ENCODE results near the gene NUS1.
A peak's percentile ranks its signal among the peaks of the same experiment; 100 is the strongest.
"Not testable (repeated sequence)": the region's sequence is repeated elsewhere in the genome, so short reads cannot be mapped to it uniquely, and the experiment has no call there.

The NUS1 gene

GRCh38 chr6:117674991-117675657 lies at the start of gene NUS1:
Gene NUS1, plus strand, starts transcription at chr6:117675469. Its CDS starts 202 bp downstream, at chr6:117675671.
- peak; percentile 100 for DNase-seq

GRCh38 chr6:117627533-117627932 lies 47.7 kb upstream of the NUS1 start:
- DNase-seq: no peak

- DNase-seq: no peak
These were observed 46.1 kb upstream of the NUS1 start for GRCh38 chr6:117629119-117629660.

- DNase-seq: no peak
These were observed 37.5 kb upstream of the NUS1 start for GRCh38 chr6:117637770-117638169.

GRCh38 chr6:117642976-117643375 lies 32.3 kb upstream of the NUS1 start:
- DNase-seq: no peak

DNA sequence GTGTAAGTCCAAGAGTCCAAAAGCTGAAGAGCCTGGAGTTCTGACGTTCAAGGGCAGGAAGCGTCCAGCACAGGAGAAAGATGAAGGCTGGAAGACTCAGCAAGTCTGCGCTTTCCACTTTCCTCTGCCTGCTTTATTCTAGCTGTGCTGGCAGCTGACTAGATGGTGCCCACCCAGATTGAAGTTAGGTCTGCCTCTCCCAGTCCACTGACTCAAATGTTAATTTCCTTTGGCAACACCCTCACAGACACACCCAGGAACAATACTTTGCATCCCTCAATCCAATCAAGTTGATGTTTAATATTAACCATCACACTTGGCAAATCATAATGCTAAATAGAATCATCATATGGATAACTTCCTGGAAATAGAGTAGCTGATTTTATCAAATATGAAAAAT lies 23.3 kb upstream of the NUS1 start:
- not testable (repeated sequence) for DNase-seq

DNA sequence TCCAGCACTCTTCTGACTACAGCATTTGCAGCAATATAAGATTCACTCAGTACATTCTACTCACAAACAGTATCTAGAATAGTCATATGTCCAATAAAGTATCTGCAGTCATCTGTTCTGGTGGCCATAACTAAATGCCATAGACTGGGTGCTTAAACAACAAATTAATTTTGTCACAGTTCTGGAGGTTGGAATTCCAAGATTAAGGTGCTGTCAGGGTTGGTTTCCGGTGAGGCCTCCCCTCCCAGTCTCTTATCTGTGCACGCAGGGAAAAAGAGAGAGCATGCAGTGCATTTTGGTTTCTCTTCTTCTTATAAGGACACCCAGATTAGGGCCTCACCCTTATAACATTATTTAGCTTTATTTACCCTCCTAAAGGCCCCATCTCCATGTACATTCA lies 21.3 kb upstream of the NUS1 start:
- DNase-seq: no peak

DNA sequence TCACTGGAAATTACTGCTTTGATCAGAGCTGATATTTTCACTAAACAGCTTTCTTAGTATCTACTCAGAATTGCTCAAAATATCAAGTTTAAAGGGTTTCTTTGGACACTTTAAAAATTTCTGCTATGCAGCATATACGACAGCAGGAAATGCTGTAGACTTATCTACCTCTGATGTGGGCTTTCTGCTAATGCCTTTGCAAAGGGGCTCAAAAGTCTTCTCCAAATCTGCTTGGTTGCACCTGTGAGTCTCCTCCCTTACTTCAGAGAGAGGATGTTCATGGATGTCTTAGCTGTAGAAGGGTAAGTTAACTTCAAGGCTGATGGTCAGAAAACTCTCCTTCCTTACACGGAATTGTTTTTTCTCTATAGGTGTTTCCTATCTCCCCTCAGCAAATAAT lies 19.9 kb upstream of the NUS1 start:
- no peak for DNase-seq

GRCh38 chr6:117666881-117667280 lies 8.4 kb upstream of the NUS1 start:
- DNase-seq: no peak

DNA sequence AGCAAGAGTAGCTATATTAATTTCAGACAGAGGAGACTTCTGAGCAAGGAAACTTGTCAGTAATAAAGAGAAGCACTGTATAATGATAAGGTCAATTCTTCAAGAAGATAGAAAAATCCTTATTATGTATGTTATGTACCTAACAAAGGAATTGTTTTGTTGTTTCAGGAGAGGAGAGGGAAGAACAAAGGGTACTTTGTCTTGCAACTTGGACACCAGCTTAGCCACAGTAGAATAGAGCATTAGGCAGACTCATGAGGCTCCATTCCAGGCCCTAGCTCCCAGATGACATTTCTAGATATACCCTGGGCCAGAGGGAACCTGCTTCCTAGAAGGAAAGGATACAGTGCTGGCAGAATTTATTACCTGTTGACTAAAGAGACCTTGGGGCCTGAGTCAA lies 6.5 kb upstream of the NUS1 start:
- DNase-seq: no peak

DNA sequence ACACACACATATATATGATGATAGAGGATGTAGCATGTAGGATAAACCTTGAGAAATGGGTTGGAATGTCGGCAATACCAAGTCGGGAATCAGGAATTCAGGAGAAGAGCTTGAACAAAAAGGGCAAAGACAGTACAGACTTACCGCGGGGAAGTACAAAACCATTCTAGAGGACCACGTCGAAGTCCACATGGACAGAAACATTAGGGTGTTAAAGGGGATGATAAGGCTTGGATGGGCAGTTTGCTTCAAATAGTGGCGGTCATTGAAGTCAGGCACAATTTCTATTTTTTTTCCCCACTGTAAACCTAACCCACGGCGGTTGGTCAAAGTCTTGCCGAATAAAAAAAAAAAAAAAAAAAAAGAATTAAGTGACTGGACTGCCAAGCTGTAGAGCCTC lies 766 bp upstream of the NUS1 start:
- no peak for DNase-seq

- peak; percentile 67 for DNase-seq
These were observed 511 bp downstream of the NUS1 start for GRCh38 chr6:117675658-117676301.

DNA sequence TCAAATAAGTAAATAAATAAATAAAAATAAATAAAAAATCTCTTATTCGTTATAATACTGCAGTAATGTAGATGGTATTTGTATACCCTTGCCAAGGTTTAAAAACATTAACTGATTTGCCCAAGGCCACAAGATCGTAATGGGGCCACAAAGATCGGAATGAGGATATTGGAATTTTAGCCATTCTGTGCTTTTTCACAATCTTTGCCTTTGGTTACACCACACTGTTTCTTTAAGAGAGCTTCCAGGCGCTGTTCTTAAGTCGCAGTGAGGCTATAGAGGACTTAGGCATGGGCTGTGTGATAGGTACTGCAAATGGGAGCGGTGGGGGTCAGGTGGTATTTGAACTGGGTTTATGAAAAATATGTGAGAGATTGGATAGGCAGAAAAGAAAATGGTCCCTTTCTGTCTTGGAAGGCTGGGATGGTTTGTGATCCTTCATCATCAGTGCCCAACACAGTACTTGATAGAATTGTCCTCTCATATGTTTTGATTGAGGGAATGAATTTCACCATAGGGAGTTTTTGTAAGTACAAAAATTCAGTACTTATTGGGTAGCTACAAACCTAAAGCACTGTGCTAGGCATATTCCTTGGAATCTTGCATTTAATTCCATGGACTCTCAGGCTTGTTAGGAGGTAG lies 1.4 kb downstream of the NUS1 start:
- DNase-seq: no peak

DNA sequence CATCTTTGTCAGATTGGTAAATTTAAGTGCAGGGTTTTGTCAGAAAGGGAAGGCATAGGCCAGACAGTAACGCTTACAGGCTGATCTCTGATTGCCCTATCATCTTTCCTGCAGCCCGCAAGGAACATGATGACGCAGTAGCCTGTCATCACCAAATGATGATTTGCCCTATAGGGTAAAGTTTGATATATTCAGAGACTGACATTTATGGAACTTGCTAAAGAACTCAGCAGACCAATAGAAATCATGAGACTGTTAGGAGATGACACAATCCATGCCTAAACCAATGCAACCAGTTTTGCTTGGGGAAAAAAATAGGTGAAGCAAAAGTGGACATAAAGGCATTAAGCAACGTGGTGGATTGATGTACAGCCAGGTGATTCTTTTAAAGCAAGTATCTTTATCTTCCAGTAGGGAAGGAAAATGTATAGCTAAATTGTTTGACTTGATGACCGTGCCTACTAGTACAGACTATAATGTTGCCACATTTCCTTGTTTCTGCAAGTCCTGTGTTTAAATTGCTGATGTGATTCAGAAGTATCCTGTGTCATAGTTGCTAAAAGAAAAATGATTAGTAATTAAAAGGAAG lies 2.4 kb downstream of the NUS1 start:
- no peak for DNase-seq

GRCh38 chr6:117681162-117681741 lies 6.0 kb downstream of the NUS1 start:
- DNase-seq: no peak

DNA sequence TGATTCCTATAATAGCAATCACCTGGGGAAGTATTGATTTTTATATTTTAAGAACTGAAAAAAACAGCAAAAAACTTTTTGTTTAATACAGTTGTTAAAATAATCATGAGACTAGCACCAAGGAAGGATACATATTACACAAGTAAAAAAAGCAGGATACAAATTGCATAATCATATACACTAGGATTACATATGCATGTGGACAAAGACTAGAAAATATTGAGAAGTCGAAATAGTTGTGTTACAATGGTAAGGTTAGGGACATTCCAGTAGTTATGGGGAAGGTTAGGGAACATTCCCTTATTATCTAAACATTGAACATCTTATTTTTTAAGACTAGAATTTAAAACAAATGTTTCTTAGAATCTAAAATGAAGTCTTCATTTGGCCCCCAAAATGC lies 9.5 kb downstream of the NUS1 start:
- no peak for DNase-seq

GRCh38 chr6:117685359-117685758 lies 10.1 kb downstream of the NUS1 start:
- DNase-seq: no peak

DNA sequence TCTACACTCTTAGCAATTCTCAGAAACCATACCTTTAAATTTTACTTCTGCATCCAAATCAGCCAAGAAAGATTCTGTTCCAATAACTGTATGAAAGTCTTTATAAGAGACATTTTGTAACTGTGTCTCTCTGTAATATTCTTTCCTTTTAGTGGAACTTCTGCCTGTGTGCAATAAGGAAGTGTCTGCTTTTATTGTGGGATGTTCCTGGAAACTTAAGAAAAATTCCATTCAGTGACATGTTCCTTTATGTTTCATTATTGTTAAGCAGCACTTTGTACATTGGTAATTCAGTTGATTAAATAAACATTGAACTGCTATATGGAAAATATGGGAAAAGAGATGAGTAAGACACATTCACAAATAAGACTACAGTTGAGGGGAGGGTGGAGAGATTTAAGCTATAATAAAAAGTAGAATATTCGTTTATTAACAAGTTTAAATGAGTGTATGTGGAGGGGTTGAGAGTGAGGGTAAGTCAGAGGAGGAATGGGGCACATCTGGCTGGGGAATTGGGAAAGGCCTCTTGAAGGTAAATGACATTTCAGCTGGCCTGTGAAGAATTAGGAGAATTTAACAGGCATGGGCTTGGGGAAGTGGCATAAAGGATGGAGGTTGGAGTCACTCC lies 11.9 kb downstream of the NUS1 start:
- no peak for DNase-seq

- not testable (repeated sequence) for DNase-seq
These were observed 14.3 kb downstream of the NUS1 start for GRCh38 chr6:117689584-117689983.

- no peak for DNase-seq
These were observed 31.2 kb downstream of the NUS1 start for GRCh38 chr6:117706504-117706903.

- DNase-seq: not testable (repeated sequence)
These were observed 31.8 kb downstream of the NUS1 start for GRCh38 chr6:117706936-117707509.

- DNase-seq: no peak
These were observed 36.1 kb downstream of the NUS1 start for GRCh38 chr6:117711369-117711768.
